Esophagus (tissue), 2 donors: ENCODE measurements around the gene FRMD5. TPM values are rescaled to one million over a fixed set of nuclear protein-coding genes. Genes with fewer than 3 reads are reported as not detected.
"Not testable (repeated sequence)": the region's sequence is repeated elsewhere in the genome, so short reads cannot be mapped to it uniquely, and the experiment has no call there.

Experiments used
- H3K27ac ChIP-seq, 2 donors: one replicate each; pipeline ENCODE4 v1.5.1; 2013; ENCODE audit warnings: low read depth in 2 of 2, mild to moderate bottlenecking in 2 of 2, inconsistent platforms in 1 of 2, low read length in 1 of 2, moderate library complexity in 1 of 2
- H3K27me3 ChIP-seq, 2 donors: one replicate each; pipeline ENCODE4 v1.6.1; 2013; ENCODE audit warnings: low read length in 2 of 2, control low read depth in 1 of 2, mild to moderate bottlenecking in 1 of 2; ENCODE audit not compliant: insufficient read depth in 2 of 2, control insufficient read depth in 1 of 2
- H3K36me3 ChIP-seq, 2 donors: one replicate each; pipeline ENCODE4 v1.6.1; 2013; ENCODE audit warnings: low read length in 1 of 2; ENCODE audit not compliant: control insufficient read depth in 2 of 2, insufficient read depth in 2 of 2
- H3K4me1 ChIP-seq, 2 donors: one replicate each; pipeline ENCODE4 v1.6.1; 2013; ENCODE audit warnings: low read length in 1 of 2; ENCODE audit not compliant: control insufficient read depth in 2 of 2, insufficient read depth in 2 of 2
- H3K4me3 ChIP-seq, 2 donors: one replicate each; pipeline ENCODE4 v1.5.1; 2013; ENCODE audit warnings: low read length in 2 of 2, mild to moderate bottlenecking in 2 of 2, low read depth in 1 of 2, moderate library complexity in 1 of 2
- H3K9me3 ChIP-seq, 2 donors: one replicate each; pipeline ENCODE4 v1.6.1; 2013; ENCODE audit warnings: mild to moderate bottlenecking in 2 of 2, low read depth in 1 of 2, low read length in 1 of 2, moderate library complexity in 1 of 2; ENCODE audit not compliant: control insufficient read depth in 2 of 2, insufficient read depth in 1 of 2
- WGBS, 2 donors: extraction: QIAGEN DNeasy Blood & Tissue Kit; methylation state at CpG; one replicate each; pipeline ENCODE4 v1.1.7; 2013; 5-methylcytosine and 5-hydroxymethylcytosine counted together
- polyA plus RNA-seq, 2 donors: library from polyadenylated mRNA; stranded (reverse); fragments of 200-250 nt; gene quantifications; one replicate each; pipeline ENCODE4 v1.2.3, GENCODE V29; 2013
- donor health status: healthy with polysubstance abuse.
- donor health status: Bipolar disorder and iron deficiency.

Gene FRMD5
- polyA plus RNA-seq, 2 donors, result 0.04 to 0.09 TPM

DNA sequence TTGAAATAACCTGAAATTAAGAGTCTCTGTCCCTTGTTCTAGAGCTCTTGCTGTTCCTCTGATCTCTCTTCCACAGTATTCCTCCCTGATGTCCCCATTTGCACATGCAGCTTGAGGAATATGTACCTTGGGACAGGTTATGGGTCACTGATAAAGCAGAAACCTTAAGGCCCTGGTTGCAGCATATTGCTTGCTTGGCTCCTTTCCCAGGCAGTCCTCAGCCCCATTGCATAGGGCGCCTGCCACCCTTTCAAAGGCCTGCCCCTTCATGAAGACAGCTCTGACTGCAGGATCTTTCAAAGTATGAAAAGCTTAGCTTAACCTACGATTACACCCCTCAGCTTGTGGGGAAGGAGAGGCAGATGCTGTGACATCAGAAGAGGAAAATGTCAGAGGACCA lies 316.6 kb downstream of the FRMD5 start:
- 79 to 85% methylated on average over 2 of the region's 2 CpGs for WGBS, 2 donors
- H3K27me3 ChIP-seq, result no peaks in the 10 kb centered on the region
- H3K36me3 ChIP-seq, result peaks cover 0 to 2% of the 10 kb centered on the region in 2 donors
- H3K9me3 ChIP-seq, result no peaks in the 10 kb centered on the region
- H3K4me1 ChIP-seq, result no peaks in the 10 kb centered on the region
- no peak overlapping the region for H3K4me3 ChIP-seq
- no peak overlapping the region for H3K27ac ChIP-seq

- H3K36me3 ChIP-seq, result peaks cover 0 to 2% of the 10 kb centered on the region in 2 donors
- H3K4me1 ChIP-seq, result no peaks in the 10 kb centered on the region
- WGBS, 2 donors, result 82 to 89% methylated on average over 4 of the region's 4 CpGs
- H3K27me3 ChIP-seq, result no peaks in the 10 kb centered on the region
- no peak overlapping the region for H3K4me3 ChIP-seq
- H3K27ac ChIP-seq, result no peak overlapping the region
- H3K9me3 ChIP-seq, result no peaks in the 10 kb centered on the region
Measured at GRCh38 chr15:43877371-43877770, 317.7 kb downstream of the FRMD5 start.

DNA sequence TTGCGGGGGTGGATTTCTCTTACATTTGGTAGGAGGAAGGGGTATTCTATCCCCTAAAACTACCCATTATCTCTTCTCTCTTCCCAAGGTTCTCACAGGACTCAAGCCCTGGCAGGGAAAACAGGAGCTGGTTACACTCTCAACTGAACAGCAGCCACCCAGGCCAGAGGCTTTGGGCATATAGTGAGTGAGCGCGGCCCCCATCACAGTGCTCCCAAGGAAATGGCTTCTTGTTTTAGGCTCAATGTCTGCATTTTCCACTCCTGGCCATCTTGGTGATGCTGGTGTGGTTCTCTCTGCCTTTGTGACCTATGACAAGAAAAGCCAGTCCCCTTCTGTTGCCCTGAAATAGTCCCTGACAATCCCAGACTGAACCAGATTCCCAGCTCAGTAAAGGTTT lies 318.2 kb downstream of the FRMD5 start:
- Histone ChIP-seq H3K27me3 (no peaks in the 10 kb centered on the region), H3K27ac (no peak overlapping the region), H3K9me3 (no peaks in the 10 kb centered on the region), H3K4me3 (no peak overlapping the region), H3K4me1 (no peaks in the 10 kb centered on the region), H3K36me3 (peaks cover 0 to 2% of the 10 kb centered on the region in 2 donors)
- 93 to 98% methylated on average over 3 of the region's 3 CpGs for WGBS, 2 donors

DNA sequence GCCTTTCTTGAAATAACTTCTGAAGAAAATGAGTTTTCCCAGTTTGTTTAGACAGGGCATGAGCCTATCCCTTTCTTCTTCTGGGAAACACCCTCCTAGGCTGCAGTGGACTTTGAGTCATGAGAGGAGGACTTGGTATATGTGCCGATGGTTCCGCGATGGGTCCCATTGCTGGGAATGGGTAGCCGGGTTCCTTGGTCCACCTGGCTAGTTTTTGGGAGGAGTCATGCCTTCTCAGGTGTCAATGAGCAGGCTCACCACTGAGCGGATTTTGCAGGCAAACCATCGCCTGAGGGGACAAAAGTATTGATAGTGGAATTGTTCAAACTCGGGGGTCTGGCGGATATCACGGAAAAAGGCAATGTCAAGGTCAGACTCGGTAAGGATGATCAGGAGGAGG lies 321.4 kb downstream of the FRMD5 start:
- H3K4me3 ChIP-seq, result no peak overlapping the region
- H3K27me3 ChIP-seq, result no peaks in the 10 kb centered on the region
- peaks cover 0 to 2% of the 10 kb centered on the region in 2 donors for H3K36me3 ChIP-seq
- 91 to 95% methylated on average over 10 of the region's 10 CpGs for WGBS, 2 donors
- H3K4me1 ChIP-seq, result no peaks in the 10 kb centered on the region
- no peak overlapping the region for H3K27ac ChIP-seq
- H3K9me3 ChIP-seq, result no peaks in the 10 kb centered on the region

DNA sequence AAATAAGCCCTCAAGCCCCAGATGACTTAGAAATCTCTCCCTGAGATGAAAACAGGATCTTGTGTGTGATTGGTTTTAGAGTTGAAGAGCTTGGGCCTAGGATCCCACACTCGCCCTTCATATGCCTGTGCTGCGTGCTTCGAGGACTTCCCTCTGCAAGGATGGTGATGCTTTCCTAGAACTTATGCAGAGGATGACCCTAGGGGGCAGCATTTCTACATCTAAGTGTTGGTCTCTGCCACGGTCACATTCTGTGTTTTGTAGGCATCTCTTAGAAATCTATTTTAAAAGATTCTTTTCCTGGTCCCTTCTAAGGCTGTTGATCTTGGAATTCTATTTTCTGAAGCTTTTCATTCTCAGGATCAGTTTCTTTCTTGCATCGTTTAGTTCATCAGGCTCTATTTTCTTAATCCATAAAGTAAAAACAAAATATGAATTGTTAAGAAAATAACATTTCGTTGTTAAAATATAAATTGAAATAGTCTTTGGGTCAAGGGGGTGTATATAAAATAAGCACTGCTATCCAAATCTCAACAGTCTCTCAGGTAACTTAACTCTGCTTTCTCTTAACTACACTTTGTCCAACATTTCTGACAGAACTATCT lies 322.6 kb downstream of the FRMD5 start:
- H3K4me3 ChIP-seq, result no peak overlapping the region
- 65 to 68% methylated on average over 6 of the region's 6 CpGs for WGBS, 2 donors
- H3K27ac ChIP-seq, result no peak overlapping the region
- H3K4me1 ChIP-seq, result no peaks in the 10 kb centered on the region
- H3K36me3 ChIP-seq, result peaks cover 0 to 2% of the 10 kb centered on the region in 2 donors
- H3K9me3 ChIP-seq, result no peaks in the 10 kb centered on the region
- H3K27me3 ChIP-seq, result no peaks in the 10 kb centered on the region

DNA sequence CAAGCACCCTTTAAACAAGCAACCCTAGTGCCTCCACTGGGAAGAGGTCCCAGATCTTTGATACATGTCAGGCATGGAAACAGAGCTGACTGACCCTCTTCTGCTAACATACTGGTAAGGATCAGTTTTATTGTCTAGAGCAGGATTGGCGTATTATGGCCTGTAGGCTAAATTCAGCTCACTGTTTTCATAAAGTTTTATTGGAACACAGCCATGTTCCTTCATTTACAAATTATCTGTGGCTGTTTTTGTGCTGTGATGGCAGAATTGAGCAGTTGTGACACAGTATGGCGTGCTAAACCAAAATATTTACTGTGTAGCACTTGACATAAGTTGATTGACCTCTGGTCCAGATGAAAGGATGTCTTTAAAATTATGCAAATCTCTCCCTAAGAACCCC lies 323.2 kb downstream of the FRMD5 start:
- H3K27ac ChIP-seq, result no peak overlapping the region
- H3K4me3 ChIP-seq, result no peak overlapping the region
- peaks cover 0 to 2% of the 10 kb centered on the region in 2 donors for H3K36me3 ChIP-seq
- WGBS, 2 donors, result 93 to 95% methylated on average over 2 of the region's 2 CpGs
- H3K4me1 ChIP-seq, result no peaks in the 10 kb centered on the region
- H3K27me3 ChIP-seq, result no peaks in the 10 kb centered on the region
- H3K9me3 ChIP-seq, result no peaks in the 10 kb centered on the region

DNA sequence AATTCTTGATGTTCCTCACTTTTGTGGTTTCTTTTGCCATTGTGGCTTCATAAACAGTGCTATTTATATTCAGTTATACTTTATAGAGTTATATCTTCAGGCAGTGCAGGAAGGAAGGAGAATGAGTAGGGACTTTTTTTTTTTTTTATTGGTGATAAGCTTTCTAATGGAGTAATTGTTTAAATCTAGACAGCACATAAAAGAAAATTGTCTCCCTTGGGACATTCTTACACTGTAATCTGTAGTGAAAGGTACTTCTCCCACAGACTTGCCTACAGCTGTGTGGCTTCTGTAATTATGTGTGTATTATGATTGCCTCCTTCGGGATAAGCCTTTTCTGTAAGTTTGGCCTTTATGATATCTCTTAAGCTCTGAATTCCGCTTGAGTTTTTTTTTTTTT lies 326.7 kb downstream of the FRMD5 start:
- WGBS, 2 donors, result 80 to 83% methylated on average over 2 of the region's 2 CpGs

DNA sequence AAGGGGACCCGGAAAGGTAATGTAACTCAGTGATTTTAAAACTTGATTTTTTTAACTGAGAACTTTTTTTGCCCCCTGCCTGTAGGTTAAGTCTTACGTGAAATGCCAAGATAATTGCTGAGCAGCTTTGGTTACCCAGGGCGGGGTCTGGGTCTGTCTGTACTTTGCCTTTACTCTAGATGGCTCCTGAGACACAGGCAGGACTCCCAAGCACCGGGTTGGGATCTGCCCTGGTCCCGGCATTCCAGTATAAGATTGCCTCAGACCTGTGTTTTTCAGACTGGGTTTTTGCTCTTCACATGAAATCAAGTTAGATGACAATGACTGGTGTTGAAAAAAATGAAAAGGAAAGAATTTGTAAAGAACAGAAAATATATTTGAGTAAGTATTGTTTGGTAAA lies 328.0 kb downstream of the FRMD5 start:
- 86 to 91% methylated on average over 5 of the region's 5 CpGs for WGBS, 2 donors
- H3K27ac ChIP-seq, result no peak overlapping the region
- H3K4me1 ChIP-seq, result no peaks in the 10 kb centered on the region
- no peaks in the 10 kb centered on the region for H3K36me3 ChIP-seq
- no peaks in the 10 kb centered on the region for H3K9me3 ChIP-seq
- no peak overlapping the region for H3K4me3 ChIP-seq
- no peaks in the 10 kb centered on the region for H3K27me3 ChIP-seq

More for the DNA sequence above, 326.7 kb downstream of the FRMD5 start:
- H3K4me1 ChIP-seq, result no peaks in the 10 kb centered on the region
- H3K27ac ChIP-seq, result no peak overlapping the region
- no peak overlapping the region for H3K4me3 ChIP-seq
- no peaks in the 10 kb centered on the region for H3K36me3 ChIP-seq
- H3K27me3 ChIP-seq, result no peaks in the 10 kb centered on the region
- no peaks in the 10 kb centered on the region for H3K9me3 ChIP-seq

- H3K9me3 ChIP-seq, H3K36me3 ChIP-seq, H3K4me1 ChIP-seq, H3K4me3 ChIP-seq, H3K27ac ChIP-seq, H3K27me3 ChIP-seq: not testable (repeated sequence)
- WGBS, 2 donors, result 96 to 99% methylated on average over 9 to 10 of the region's 10 CpGs
Measured at GRCh38 chr15:43866636-43867035, 328.4 kb downstream of the FRMD5 start.

GRCh38 chr15:43859546-43859945 lies 335.5 kb downstream of the FRMD5 start:
- Histone ChIP-seq H3K36me3 (peaks cover 0 to 2% of the 10 kb centered on the region in 2 donors), H3K4me1 (no peaks in the 10 kb centered on the region), H3K4me3 (no peak overlapping the region), H3K9me3 (no peaks in the 10 kb centered on the region), H3K27ac (no peak overlapping the region), H3K27me3 (no peaks in the 10 kb centered on the region)
- WGBS, 2 donors, result 58 to 69% methylated on average over 4 of the region's 4 CpGs
